Adrenal gland (tissue), 12 donors: ENCODE data around the gene KAZN. TPM values are rescaled to one million over a fixed set of nuclear protein-coding genes. Genes with fewer than 3 reads are reported as not detected.

ENCODE experiments used
- DNase-seq, 7 donors: peaks; one replicate each; pipeline ENCODE4 v3.0.0-alpha.2; 2019 to 2020
- H3K27ac ChIP-seq, 5 donors: fragments of 200-600 bp; sonication (generic) in 4 of 5; 1 replicate in 3 of 5; 2 replicates in 2 of 5; pipeline versions ENCODE4 v1.5.1 to v1.8.0; 2016 to 2020; ENCODE audit warnings: mild to moderate bottlenecking in 1 of 5
- H3K27me3 ChIP-seq: fragments of 200-600 bp; 2 replicates; pipeline ENCODE4 v1.8.0; 2021
- H3K36me3 ChIP-seq, 2 donors: fragments of 200-600 bp; replicated peaks in 1 of 2; 1 replicate in 1 of 2; 2 replicates in 1 of 2; pipeline versions ENCODE4 v1.5.1 to v1.8.0; 2018 to 2022
- H3K4me1 ChIP-seq, 2 donors: fragments of 200-600 bp; replicated peaks in 1 of 2; 1 replicate in 1 of 2; 2 replicates in 1 of 2; pipeline versions ENCODE4 v1.5.1 to v1.8.0; 2018 to 2021
- H3K4me3 ChIP-seq, 4 donors: fragments of 200-600 bp; sonication (generic) in 3 of 4; one replicate each; pipeline ENCODE4 v1.5.1; 2016 to 2018
- H3K9me3 ChIP-seq, 3 donors: fragments of 200-600 bp; sonication (generic) in 1 of 3; replicated peaks in 1 of 3; 1 replicate in 2 of 3; 2 replicates in 1 of 3; pipeline versions ENCODE4 v1.5.1 to v1.8.0; 2016 to 2021
- POLR2A ChIP-seq, 2 donors: fragments of 450-650 bp; IDR thresholded peaks; one replicate each; pipeline ENCODE4 v1.6.1; 2017; ENCODE audit warnings: antibody characterized with exemption in 2 of 2, mild to moderate bottlenecking in 2 of 2, moderate library complexity in 1 of 2
- WGBS, 4 donors: extraction: QIAGEN DNeasy Blood & Tissue Kit in 2 of 4; methylation state at CpG; one replicate each; pipeline versions ENCODE4 v1.1.5 to v1.1.7; 2013 to 2017; 5-methylcytosine and 5-hydroxymethylcytosine counted together
- intact Hi-C, 2 donors: fragments of 100-400 bp; cut with DNase I; formaldehyde crosslinking; loops; one replicate each; pipeline versions ENCODE4 v1.14.1 to v1.15.0; 2022 to 2023
- polyA plus RNA-seq, 3 donors: library from polyadenylated mRNA; stranded (reverse); fragments of 200-250 nt in 2 of 3; fragments of 350-450 nt in 1 of 3; fragmentation: Illumina TruSeq in 1 of 3; extraction: RNeasy Lipid Tissue Mini Kit (QIAGEN cat#74804) in 1 of 3; gene quantifications; one replicate each; pipeline ENCODE4 v1.2.3, GENCODE V29; 2013 to 2014
- total RNA-seq, 9 donors: library from RNA; depleted of rRNA in 4 of 9; stranded (reverse); fragments of >200 nt in 4 of 9; fragments of 120-200 nt in 1 of 9; fragmentation: NEBNext Ultra II Directional in 1 of 9; extraction: Animal tissue kit (Norgen Biotek cat#: 25700) in 1 of 9; gene quantifications; one replicate each; pipeline versions ENCODE4 v1.1.0 to v1.2.4, GENCODE V29; 2013 to 2023
- TF ChIP-seq, protein P1 (sequence below), 6 experiments: fragments of 450-650 bp in 4 of 6; fragments of 200-600 bp in 2 of 6; sonication (generic) in 1 of 6; IDR thresholded peaks; 1 replicate in 5 of 6; 2 replicates in 1 of 6; pipeline versions ENCODE4 v1.5.1 to v1.8.0; 2016 to 2021; ENCODE audit warnings: antibody characterized with exemption in 6 of 6, mild to moderate bottlenecking in 2 of 6, moderate library complexity in 1 of 6
- donor health status: healthy with polysubstance abuse.
- donor health status: Bipolar disorder and iron deficiency.
- donor health status: DM: yes; HTN: yes; CAD: no.
- donor health status: DM: no; HTN: no; CAD: no.
- donor health status: DM: no; HTN: no; CAD: no.
- donor health status: DM: yes; HTN: yes; CAD: no.

KAZN gene
- total and polyA plus RNA-seq, 12 donors: 5.9 to 63.4 (median 29.5) TPM

DNA sequence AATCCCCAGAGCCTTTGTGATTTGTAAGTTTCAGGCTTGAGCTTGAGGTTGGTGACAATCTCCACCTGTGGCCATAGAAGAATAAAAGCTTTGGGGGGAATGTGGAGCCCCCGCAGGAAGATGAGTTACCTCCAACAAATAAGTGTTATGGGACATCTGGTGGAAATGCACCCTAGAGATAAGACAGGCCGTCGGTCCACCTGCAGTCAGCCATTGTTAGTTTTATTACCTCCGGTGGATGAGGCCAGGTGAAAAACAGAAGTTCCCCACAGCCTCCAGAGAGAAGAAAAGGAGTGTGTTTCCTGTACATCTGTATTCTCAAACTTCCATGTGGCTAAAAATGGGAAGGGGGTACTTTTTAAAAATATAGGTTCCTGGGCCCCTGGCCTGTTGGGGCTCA lies 137.4 kb downstream of the KAZN start:
- intact Hi-C loops: loop anchor here in 1 of 2 donors (10.0 kb wide), 1 partner anchor 621 kb away; no protein-coding TSS in a partner anchor
- WGBS, 4 donors: 60 to 78% (median 68%) methylated on average over 4 of the region's 4 CpGs
- Histone ChIP-seq H3K9me3 (no peaks in the 10 kb centered on the region), H3K27ac (no peak overlapping the region), H3K36me3 (no peaks in the 10 kb centered on the region), H3K4me3 (no peak overlapping the region), H3K27me3 (peaks cover 14% of the 10 kb centered on the region), H3K4me1 (no peaks in the 10 kb centered on the region)
- no peak for DNase-seq
- TF ChIP-seq, protein P1, sequence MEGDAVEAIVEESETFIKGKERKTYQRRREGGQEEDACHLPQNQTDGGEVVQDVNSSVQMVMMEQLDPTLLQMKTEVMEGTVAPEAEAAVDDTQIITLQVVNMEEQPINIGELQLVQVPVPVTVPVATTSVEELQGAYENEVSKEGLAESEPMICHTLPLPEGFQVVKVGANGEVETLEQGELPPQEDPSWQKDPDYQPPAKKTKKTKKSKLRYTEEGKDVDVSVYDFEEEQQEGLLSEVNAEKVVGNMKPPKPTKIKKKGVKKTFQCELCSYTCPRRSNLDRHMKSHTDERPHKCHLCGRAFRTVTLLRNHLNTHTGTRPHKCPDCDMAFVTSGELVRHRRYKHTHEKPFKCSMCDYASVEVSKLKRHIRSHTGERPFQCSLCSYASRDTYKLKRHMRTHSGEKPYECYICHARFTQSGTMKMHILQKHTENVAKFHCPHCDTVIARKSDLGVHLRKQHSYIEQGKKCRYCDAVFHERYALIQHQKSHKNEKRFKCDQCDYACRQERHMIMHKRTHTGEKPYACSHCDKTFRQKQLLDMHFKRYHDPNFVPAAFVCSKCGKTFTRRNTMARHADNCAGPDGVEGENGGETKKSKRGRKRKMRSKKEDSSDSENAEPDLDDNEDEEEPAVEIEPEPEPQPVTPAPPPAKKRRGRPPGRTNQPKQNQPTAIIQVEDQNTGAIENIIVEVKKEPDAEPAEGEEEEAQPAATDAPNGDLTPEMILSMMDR (IDR thresholded peaks at IDR 0.05): no peak

DNA sequence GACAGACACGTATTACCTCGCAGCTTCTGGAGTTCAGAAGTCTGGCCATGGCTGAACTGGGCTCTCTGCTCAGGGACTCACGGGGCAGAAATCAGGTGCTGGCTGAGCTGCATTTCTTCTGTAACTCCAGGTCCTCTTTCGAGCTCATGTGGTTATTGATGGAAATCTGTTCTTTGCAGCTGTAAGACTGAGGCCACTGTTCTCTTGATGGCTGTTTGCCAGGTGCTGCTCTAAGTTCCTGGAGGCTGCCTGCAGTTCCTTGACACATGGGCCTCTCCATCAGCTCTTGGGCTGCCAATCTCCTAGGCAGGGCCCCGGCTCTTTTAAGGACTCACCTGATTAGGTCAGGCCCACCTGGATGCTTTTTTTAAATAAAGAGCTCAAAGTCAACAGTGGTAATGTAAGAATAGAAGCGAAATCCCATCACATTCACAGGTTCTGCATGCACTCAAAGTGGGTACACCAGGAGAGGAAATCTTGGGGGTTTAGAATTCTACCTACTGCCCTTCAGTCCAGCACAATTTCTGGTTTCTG lies 139.1 kb downstream of the KAZN start:
- peaks cover 20% of the 10 kb centered on the region for H3K27me3 ChIP-seq
- intact Hi-C loops: loop anchor here in 1 of 2 donors (10.0 kb wide), 1 partner anchor 623 kb away; no protein-coding TSS in a partner anchor

DNA sequence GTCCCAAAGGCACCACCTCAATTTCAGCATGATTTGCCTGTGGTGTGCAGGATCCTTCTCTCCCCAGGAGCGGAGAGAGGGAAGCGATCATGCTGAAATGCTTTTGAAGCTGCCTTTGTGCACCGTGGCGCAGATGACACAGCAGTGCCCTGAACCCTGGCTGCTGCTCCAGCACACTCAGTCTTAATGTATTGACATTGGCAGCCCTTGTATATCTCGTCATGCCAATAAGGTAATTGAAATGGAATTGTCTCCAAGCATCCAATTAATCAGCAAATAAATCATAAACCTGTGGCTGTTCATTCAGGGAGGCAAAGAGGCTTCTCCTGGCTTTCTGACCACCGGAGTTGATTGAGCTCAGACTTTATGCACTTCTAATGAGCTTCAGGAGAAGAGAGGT lies 139.8 kb downstream of the KAZN start:
- Histone ChIP-seq H3K4me1 (no peaks in the 10 kb centered on the region), H3K27ac (no peak overlapping the region), H3K4me3 (no peak overlapping the region), H3K27me3 (peaks cover 20% of the 10 kb centered on the region), H3K9me3 (no peaks in the 10 kb centered on the region), H3K36me3 (no peaks in the 10 kb centered on the region)
- intact Hi-C loops: loop anchor here in 1 of 2 donors (10.0 kb wide), 1 partner anchor 623 kb away; no protein-coding TSS in a partner anchor
- TF ChIP-seq POLR2A (IDR thresholded peaks at IDR 0.05): no peak
- TF ChIP-seq, protein P1 (IDR thresholded peaks at IDR 0.05): no peak
- 76 to 87% (median 82%) methylated on average over 5 to 6 of the region's 6 CpGs for WGBS, 4 donors
- DNase-seq: no peak

More for the DNA sequence above, 139.1 kb downstream of the KAZN start:
- no peaks in the 10 kb centered on the region for H3K9me3 ChIP-seq
- no peaks in the 10 kb centered on the region for H3K36me3 ChIP-seq
- H3K27ac ChIP-seq: no peak overlapping the region
- WGBS, 4 donors: 72 to 79% (median 76%) methylated on average over 6 of the region's 6 CpGs
- no peak overlapping the region for H3K4me3 ChIP-seq
- no peak for DNase-seq
- H3K4me1 ChIP-seq: no peaks in the 10 kb centered on the region
- TF ChIP-seq, protein P1 (IDR thresholded peaks at IDR 0.05): no peak
- no peak for TF ChIP-seq POLR2A (IDR thresholded peaks at IDR 0.05)

DNA sequence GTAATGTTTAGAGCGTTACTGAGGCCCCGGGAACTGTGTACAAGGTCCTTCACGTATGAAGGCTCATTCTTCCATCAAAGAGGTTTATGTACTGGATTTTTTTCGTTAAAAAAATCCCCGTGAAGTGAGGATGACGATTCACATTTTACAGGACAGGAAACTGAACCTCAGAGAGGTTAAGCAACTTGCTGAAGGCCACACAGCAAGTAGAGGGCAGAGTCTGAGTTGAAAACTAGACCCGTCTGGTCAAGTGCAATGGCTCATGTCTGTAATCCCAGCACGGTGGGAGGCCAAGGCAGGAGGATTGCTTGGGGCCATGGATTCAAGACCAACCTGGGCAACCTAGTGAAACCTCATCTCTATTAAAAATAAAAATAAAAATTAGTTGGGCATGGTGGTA lies 140.2 kb downstream of the KAZN start:
- 61 to 75% (median 68%) methylated on average over 8 of the region's 8 CpGs for WGBS, 4 donors
- peaks cover 20% of the 10 kb centered on the region for H3K27me3 ChIP-seq
- no peaks in the 10 kb centered on the region for H3K4me1 ChIP-seq
- no peak overlapping the region for H3K27ac ChIP-seq
- H3K36me3 ChIP-seq: no peaks in the 10 kb centered on the region
- no peaks in the 10 kb centered on the region for H3K9me3 ChIP-seq
- DNase-seq: no peak
- no peak overlapping the region for H3K4me3 ChIP-seq
- intact Hi-C loops: loop anchor here in 1 of 2 donors (10.0 kb wide), 1 partner anchor 624 kb away; no protein-coding TSS in a partner anchor
- TF ChIP-seq, protein P1 (IDR thresholded peaks at IDR 0.05): no peak
